K562 (cell line): ENCODE measurements around the gene DNAJB7.

Source experiments
- BRCA1 ChIP-seq, 2 experiments: fragments of 450-650 bp in 1 of 2; sonication (generic) in 1 of 2; formaldehyde crosslinking in 1 of 2; IDR thresholded peaks; 2 replicates each; pipeline versions ENCODE4 v1.5.0 to v1.6.1; 2017 to 2020; ENCODE audit warnings: mild to moderate bottlenecking in 1 of 2, missing genetic modification reagents in 1 of 2
- CTCF ChIP-seq, 3 experiments: IDR thresholded peaks in 2 of 3; conservative IDR thresholded peaks in 1 of 3; 2 replicates each; pipeline ENCODE4 v1.5.1; 2011 to 2012; ENCODE audit warnings: low read length in 3 of 3, mild to moderate bottlenecking in 3 of 3, control low read depth in 2 of 3, improper control_type of control experiment in 1 of 3, inconsistent platforms in 1 of 3, low read depth in 1 of 3, mixed read lengths in 1 of 3, moderate library complexity in 1 of 3; ENCODE audit not compliant: insufficient read depth in 2 of 3
- NR4A1 ChIP-seq, 2 experiments: fragments of 250-450 bp in 1 of 2; fragments of 450-650 bp in 1 of 2; sonication (Bioruptor Pico) in 1 of 2; IDR thresholded peaks; 2 replicates each; pipeline versions ENCODE4 v1.4.0 to v1.6.1; 2016 to 2020; ENCODE audit warnings: mild to moderate bottlenecking in 2 of 2, missing compliant biosample characterization in 1 of 2, missing genetic modification characterization in 1 of 2, moderate library complexity in 1 of 2
- PCBP1 ChIP-seq: fragments of 200-400 bp; formaldehyde crosslinking; IDR thresholded peaks from 2 replicates; pipeline ENCODE4 v1.6.1; 2018; ENCODE audit warnings: mild to moderate bottlenecking, low read depth, low read length; ENCODE audit not compliant: poor library complexity, severe bottlenecking
- RAD21 ChIP-seq, 2 experiments: fragments of 250-450 bp in 1 of 2; fragments of 450-650 bp in 1 of 2; sonication (Bioruptor Pico) in 1 of 2; formaldehyde crosslinking in 1 of 2; IDR thresholded peaks in 1 of 2; conservative IDR thresholded peaks in 1 of 2; 2 replicates each; pipeline versions ENCODE4 v1.4.0 to v1.8.0; 2020 to 2022; ENCODE audit warnings: mild to moderate bottlenecking in 2 of 2, moderate library complexity in 1 of 2
- ZNF140 ChIP-seq: fragments of 250-450 bp; sonication (Bioruptor Pico); IDR thresholded peaks from 2 replicates; pipeline ENCODE4 v1.8.0; 2021; ENCODE audit warnings: moderate library complexity, mild to moderate bottlenecking, inconsistent platforms
- ZNF644 ChIP-seq: fragments of 200-800 bp; sonication (Bioruptor generic); IDR thresholded peaks from 2 replicates; pipeline ENCODE4 v1.6.1; 2016; ENCODE audit warnings: low read depth, missing genetic modification characterization, missing compliant biosample characterization

GRCh38 chr22:40867109-40867508 lies 5.2 kb upstream of the DNAJB7 start:
- TF ChIP-seq CTCF (IDR thresholded peaks at IDR 0.05 in 2 of 3, conservative IDR thresholded peaks at IDR 0.05 in 1 of 3; ENCODE audit: insufficient read depth in 2 of 3, low read depth in 1 of 3, low read length in 3 of 3): no peak
- TF ChIP-seq NR4A1 (CRISPR knock-in tag; IDR thresholded peaks at IDR 0.05): no peak
- no peak for TF ChIP-seq NR4A1 (tag; IDR thresholded peaks at IDR 0.05)
- no peak for TF ChIP-seq ZNF644
- TF ChIP-seq ZNF140 (CRISPR knock-in tag): no peak
- TF ChIP-seq PCBP1: no peak
- TF ChIP-seq BRCA1 (IDR thresholded peaks at IDR 0.05): no peak
- no peak for TF ChIP-seq BRCA1 (CRISPR knock-in tag; IDR thresholded peaks at IDR 0.05)
- no peak for TF ChIP-seq RAD21 (CRISPR knock-in tag; conservative IDR thresholded peaks at IDR 0.05 in 1 of 2, IDR thresholded peaks at IDR 0.05 in 1 of 2)
